ENCODE measurements around the gene IL1F10.

- TF ChIP-seq POLR2A (IDR thresholded peaks at IDR 0.05) (no peak), CTCF (IDR thresholded peaks at IDR 0.05) (no peak), POLR2AphosphoS5 (IDR thresholded peaks at IDR 0.05) (no peak)
Measured at GRCh38 chr2:113093613-113093977, 25.8 kb downstream of the IL1F10 start.

Measured in suprapubic skin (tissue), 4 donors.